Activated T-cell treated with anti-CD3 and anti-CD28 coated beads, Interleukin-2, amount 50 U/mL, for 48 hours (primary cell): ENCODE results near the gene TICRR.

Source experiments
- DNase-seq, 2 experiments: peaks; one replicate each; pipeline ENCODE4 v3.0.0-alpha.2; 2020

Gene TICRR

DNA sequence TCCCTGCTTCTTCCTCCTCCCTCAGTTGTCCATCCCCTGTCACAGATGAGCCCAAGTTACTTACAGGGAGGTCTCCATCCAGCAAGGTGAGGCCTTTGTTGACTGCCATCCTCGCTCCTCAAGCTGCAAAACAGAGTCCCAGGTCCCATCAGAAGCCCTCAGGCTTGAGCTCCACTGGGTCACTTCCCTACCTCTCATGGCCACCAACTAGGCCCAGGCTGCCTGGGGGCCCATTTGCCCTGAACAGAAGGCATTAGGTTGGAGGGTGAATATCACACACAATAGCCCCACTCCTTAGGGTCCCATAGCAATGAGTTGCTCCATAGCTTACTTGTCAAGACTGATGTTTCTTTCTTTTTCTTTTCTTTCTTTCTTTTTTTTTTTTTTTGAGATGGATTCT is 102.1 kb downstream of the TICRR start:
- DNase-seq: no peak
